HG03064 (cell line): ENCODE data around the gene RNASE3.
"Not testable (repeated sequence)": the region's sequence is repeated elsewhere in the genome, so short reads cannot be mapped to it uniquely, and the experiment has no call there.

ENCODE experiments used
- ATAC-seq: cut with Tn5 transposase; IDR thresholded peaks from one replicate; pipeline ENCODE4 v1.9.1; 2021; ENCODE audit warnings: low read depth; ENCODE audit not compliant: unreplicated experiment

Gene RNASE3

GRCh38 chr14:20891126-20891825 lies at the start of gene RNASE3:
Gene RNASE3, plus strand, starts transcription at chr14:20891385. Its CDS starts 302 bp downstream, at chr14:20891687.
- ATAC-seq: not testable (repeated sequence)

DNA sequence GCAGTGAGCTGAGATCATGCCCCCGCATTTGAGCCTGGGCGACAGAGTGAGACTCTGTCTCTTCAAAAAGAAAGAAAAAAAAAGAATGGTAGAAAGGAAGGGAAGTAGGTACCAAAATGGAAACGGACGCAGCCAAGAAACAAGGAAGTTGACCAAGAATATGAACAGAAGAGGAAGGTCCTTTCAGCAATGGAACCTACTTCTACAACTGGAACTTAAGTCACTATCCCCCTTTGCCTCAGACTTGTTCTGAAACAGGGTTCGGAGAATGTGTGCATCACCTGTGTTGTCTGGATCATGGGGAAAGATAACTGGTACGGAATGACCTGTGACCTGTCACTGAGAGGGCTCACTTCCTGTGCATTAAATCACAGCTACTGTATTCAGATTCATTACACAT lies 44.6 kb upstream of the RNASE3 start:
- ATAC-seq: no peak

GRCh38 chr14:20848316-20848954 lies 42.8 kb upstream of the RNASE3 start:
- ATAC-seq: no peak

DNA sequence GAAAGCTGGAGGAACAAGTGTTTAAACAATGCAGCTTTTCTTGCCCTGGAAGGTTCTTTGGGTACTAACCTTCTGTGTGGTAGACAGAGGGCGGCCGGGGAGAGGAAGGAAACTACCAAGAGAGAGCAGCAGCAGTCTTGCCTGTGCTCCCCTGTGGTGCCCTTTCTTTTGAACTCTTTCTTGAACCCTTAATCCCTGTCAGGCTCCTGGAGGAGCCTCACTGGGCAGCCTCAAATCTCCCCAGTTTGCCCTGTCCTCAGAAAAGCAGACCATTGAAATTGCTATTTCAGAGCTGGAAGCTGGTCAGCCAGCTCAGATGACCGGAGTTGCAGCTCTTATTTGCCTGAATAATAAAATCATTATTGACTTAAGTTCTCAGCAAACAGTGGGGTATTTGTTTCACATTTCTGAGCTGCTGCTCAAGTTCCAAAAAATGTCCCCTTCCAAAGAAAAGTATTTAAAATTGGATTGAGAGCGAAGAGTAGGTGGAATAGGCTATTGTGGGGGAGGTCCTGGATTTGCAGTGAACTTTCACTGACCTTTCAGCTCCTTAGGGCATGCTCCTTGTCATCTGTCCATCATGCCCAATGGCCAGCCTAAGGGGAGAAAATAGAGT lies 42.1 kb upstream of the RNASE3 start:
- no peak for ATAC-seq

- no peak for ATAC-seq
Observed at GRCh38 chr14:20853042-20853441, 38.1 kb upstream of the RNASE3 start.

DNA sequence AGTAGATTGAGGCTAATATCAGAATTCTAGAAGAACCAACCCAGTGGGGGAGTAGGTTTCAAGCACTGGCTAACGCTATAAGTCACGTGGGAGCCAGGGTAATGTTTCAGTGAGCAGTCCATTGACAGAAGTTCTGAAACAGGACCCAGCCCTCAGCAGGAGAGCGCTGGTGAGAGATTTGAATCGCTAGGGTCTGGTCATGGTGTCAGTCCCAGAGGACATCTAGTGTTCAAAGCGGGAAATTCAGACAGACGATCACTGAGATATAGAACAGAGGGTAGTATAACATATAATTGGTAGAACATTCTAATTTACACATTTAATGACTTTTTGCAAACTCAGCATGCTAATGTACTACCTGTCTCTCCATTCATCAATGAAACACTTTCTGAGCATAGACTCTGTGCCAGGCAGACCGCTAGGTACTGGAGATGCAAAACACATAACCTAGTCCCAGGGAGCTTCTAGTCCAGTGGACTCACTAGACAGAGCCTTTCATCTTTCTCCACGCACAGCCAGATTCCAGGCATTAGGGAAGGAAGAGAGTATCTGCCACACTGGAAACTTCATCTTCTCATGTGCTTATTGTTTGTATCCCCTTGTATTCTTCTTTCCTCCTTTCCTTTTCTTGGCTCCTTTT lies 35.4 kb upstream of the RNASE3 start:
- no peak for ATAC-seq

DNA sequence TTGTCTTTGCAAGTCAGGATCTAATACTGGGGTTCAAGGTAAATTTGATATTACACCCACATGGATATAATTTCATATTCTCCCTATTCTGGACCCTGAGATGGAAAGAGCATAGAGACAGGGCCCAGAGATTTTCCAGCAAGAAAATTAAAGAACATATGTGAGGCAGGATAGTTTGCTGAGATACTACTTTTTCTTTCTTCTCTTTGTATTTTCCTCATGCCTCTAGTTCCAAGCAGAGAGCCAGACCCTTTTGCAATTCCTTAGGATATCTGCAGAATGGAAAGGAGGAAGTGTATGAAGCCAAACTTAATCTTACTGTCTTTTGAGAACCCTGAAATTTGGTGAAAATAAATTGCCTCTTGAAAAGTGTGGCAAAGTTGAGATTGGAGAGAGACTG lies 34.0 kb upstream of the RNASE3 start:
- ATAC-seq: no peak

DNA sequence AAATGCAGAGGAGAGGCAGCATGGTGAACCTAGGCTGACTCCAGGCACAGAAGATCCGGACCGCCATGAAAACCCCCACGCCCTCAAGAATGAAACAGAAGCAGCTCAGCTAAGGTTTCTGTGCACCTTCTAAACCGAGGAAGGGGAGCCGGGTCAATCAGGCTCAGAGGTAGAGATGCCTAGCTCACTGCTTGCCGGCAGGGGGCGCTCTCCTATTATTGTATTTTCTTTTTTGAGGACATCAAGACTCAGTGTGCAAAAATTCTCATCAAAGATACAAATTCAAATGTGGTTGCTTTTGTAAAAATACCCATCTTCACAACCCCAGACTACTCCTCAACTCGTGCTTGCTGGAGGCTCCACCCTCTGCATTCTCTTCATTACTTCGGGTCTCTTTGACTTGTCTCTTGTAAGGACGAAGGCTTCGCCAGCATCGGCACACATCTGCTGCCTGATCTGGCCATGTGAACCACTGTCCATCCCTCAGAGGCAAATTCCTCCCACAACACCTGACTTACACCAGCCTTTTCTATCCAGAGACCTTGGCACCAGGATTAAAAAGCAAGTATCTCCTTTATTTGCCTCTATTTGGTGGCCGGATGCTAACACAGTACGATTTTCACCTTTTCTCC lies 33.4 kb upstream of the RNASE3 start:
- ATAC-seq: no peak

- ATAC-seq: no peak
Observed at GRCh38 chr14:20866194-20866593, 25.0 kb upstream of the RNASE3 start.

DNA sequence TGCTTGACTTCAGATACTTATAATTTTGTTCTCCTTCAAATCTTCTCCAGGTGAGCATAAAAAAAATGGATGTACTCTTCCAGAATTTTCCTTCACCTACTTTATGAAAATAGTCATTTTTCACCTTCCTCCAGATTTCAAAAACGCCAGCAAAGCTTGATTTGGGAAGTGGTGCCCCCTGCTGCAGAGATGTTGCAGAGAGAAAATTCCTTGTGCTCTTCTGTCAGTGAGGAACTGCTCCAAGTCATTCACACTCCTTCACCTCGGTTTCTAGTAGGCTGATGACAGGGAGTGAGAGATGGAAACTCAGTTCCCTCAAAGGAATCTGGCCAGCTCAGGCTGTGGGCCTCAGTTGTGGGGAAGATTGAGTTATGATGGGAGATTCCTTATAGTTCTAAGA lies 24.2 kb upstream of the RNASE3 start:
- no peak for ATAC-seq

- no peak for ATAC-seq
Observed at GRCh38 chr14:20873370-20874177, 17.6 kb upstream of the RNASE3 start.

DNA sequence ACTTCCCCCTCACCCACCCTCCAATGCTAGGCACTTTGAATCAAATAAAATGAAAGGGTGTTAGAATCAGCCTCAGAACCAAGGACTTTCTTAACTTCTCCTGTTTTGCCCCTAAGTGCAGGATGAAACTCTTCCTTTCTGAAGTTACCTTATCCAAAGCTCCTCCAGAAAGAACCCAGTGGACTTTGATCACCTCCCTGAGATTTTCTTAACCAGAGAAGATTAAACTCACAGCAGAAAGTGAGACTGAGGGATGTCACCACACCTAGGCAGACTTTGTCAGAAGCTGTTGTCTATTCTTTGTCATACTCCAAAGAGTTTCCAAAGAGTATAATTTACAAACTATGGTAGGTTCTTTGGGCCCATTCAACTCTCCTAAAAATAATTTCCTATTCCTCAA lies 14.2 kb upstream of the RNASE3 start:
- no peak for ATAC-seq

- no peak for ATAC-seq
Observed at GRCh38 chr14:20878695-20879094, 12.5 kb upstream of the RNASE3 start.

- ATAC-seq: not testable (repeated sequence)
Observed at GRCh38 chr14:20881229-20881628, 10.0 kb upstream of the RNASE3 start.

DNA sequence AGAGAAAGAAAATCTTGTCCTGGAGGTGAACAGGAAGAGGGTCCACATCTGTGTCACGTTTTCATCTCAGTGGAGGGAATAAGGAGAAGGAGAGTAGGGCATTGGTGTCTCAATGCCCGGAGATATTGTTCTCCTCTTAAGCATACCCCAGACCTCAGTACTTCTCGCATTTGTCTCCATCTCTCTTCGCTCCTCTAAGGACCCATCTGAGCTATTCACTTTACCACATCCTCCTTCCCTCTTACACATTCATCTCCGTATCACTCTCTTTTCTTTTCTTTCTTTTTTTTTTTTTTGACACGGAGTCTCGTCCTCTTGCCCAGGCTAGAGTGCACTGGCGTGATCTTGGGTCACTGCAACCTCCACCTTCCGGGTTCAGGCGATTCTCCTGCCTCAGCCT lies 8.4 kb upstream of the RNASE3 start:
- ATAC-seq: not testable (repeated sequence)

- ATAC-seq: not testable (repeated sequence)
Observed at GRCh38 chr14:20888411-20888810, 2.8 kb upstream of the RNASE3 start.

- not testable (repeated sequence) for ATAC-seq
Observed at GRCh38 chr14:20895322-20895721, 4.1 kb downstream of the RNASE3 start.

- ATAC-seq: no peak
Observed at GRCh38 chr14:20904393-20905029, 13.3 kb downstream of the RNASE3 start.

- ATAC-seq: no peak
Observed at GRCh38 chr14:20905676-20906075, 14.5 kb downstream of the RNASE3 start.

DNA sequence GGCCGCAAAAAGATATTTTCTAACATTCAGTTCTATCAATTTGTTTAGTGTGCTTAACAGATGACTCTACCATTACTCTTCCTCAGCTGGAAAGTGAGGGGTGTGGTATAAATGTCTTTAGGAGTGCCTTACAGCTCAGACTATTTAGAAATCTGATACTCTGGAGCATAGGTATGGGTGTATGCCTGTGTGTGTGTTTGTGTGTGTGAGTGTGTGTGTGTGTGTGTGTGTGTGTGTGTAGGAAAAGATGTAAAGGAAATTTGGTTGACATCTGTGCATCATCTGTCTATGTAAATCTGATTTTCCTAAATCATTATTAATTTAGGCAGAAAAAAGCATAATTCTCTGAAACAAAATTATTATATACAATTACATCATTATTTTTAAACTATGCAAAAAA lies 16.0 kb downstream of the RNASE3 start:
- ATAC-seq: no peak
